ENCODE data around the gene SMIM3.
"Not testable (repeated sequence)": the region's sequence is repeated elsewhere in the genome, so short reads cannot be mapped to it uniquely, and the experiment has no call there.

SMIM3 gene

GRCh38 chr5:150778517-150779396 is at the start of gene SMIM3:
Gene SMIM3 (plus strand): TSS chr5:150778757. CDS start chr5:150795441, 16,684 bp downstream.
- peak; percentile 83 for DNase-seq

GRCh38 chr5:150729859-150730258 is 48.7 kb upstream of the SMIM3 start:
- DNase-seq: no peak

- DNase-seq: no peak
These were observed 46.8 kb upstream of the SMIM3 start for GRCh38 chr5:150731669-150732242.

GRCh38 chr5:150734579-150735384 is 43.8 kb upstream of the SMIM3 start:
- peak; percentile 25 for DNase-seq

GRCh38 chr5:150738862-150739261 is 39.7 kb upstream of the SMIM3 start:
- no peak for DNase-seq

GRCh38 chr5:150740992-150741391 is 37.6 kb upstream of the SMIM3 start:
- DNase-seq: no peak

- DNase-seq: not testable (repeated sequence)
These were observed 36.0 kb upstream of the SMIM3 start for GRCh38 chr5:150742455-150743141.

- not testable (repeated sequence) for DNase-seq
These were observed 35.4 kb upstream of the SMIM3 start for GRCh38 chr5:150743142-150743488.

- DNase-seq: no peak
These were observed 28.1 kb upstream of the SMIM3 start for GRCh38 chr5:150750469-150750868.

GRCh38 chr5:150751096-150751891 is 27.3 kb upstream of the SMIM3 start:
- peak; percentile 30 for DNase-seq

- DNase-seq: peak; percentile 29
These were observed 25.1 kb upstream of the SMIM3 start for GRCh38 chr5:150753463-150753862.

- DNase-seq: peak; percentile 21
These were observed 24.7 kb upstream of the SMIM3 start for GRCh38 chr5:150753863-150754262.

GRCh38 chr5:150757087-150757649 is 21.4 kb upstream of the SMIM3 start:
- DNase-seq: no peak

GRCh38 chr5:150758203-150758530 is 20.4 kb upstream of the SMIM3 start:
- no peak for DNase-seq

- DNase-seq: peak; percentile 99
These were observed 19.8 kb upstream of the SMIM3 start, which contains the start of gene DCTN4 for GRCh38 chr5:150758531-150759333. Gene DCTN4 (minus strand): TSS chr5:150759017. CDS start chr5:150758993, 24 bp downstream.

- DNase-seq: no peak
These were observed 19.3 kb upstream of the SMIM3 start for GRCh38 chr5:150759334-150759583.

- DNase-seq: no peak
These were observed 16.3 kb upstream of the SMIM3 start for GRCh38 chr5:150762211-150762610.

- peak; percentile 30 for DNase-seq
These were observed 15.4 kb upstream of the SMIM3 start for GRCh38 chr5:150763023-150763769.

- DNase-seq: no peak
These were observed 14.0 kb upstream of the SMIM3 start for GRCh38 chr5:150764530-150764929.

- no peak for DNase-seq
These were observed 13.4 kb upstream of the SMIM3 start for GRCh38 chr5:150765011-150765798.
